PC-3 (cell line): ENCODE results near the gene TRIM16. TPM values are rescaled to one million over a fixed set of nuclear protein-coding genes. Genes with fewer than 3 reads are reported as not detected.
A peak's percentile ranks its signal among the peaks of the same experiment; 100 is the strongest.
"Not testable (repeated sequence)": the region's sequence is repeated elsewhere in the genome, so short reads cannot be mapped to it uniquely, and the experiment has no call there.

Experiments used
- ATAC-seq: fragments of 200-7000 bp; cut with Tn5 transposase; 2 replicates; pipeline ENCODE4 v1.9.1; 2020; ENCODE audit warnings: mild to moderate bottlenecking, moderate library complexity
- Bru-seq: library from RNA; stranded (reverse); fragments of 400-500 nt; gene quantifications from one replicate; lab custom pipeline; 2021; lab: Mats Ljungman, UMichigan
- BruChase-seq, 2 experiments: library from RNA; stranded (reverse); fragments of 400-500 nt; gene quantifications; one replicate each; lab custom pipeline; 2021; lab: Mats Ljungman, UMichigan
- BruUV-seq: library from RNA; stranded (reverse); fragments of 400-500 nt; replicated peaks from 2 replicates; lab custom pipeline; 2021; lab: Mats Ljungman, UMichigan
- CTCF ChIA-PET: fragments of 300-600 bp; sonication (Branson Sonifier 250); formaldehyde crosslinking; loops from one replicate; lab custom pipeline; 2022; ENCODE audit warnings: antibody characterized with exemption; lab: Charles Lee
- POLR2A ChIA-PET: fragments of 300-600 bp; sonication (Branson Sonifier 250); formaldehyde crosslinking; loops from one replicate; lab custom pipeline; 2022; ENCODE audit warnings: antibody characterized with exemption; ENCODE audit not compliant: unreplicated experiment; lab: Charles Lee
- DNase-seq: peaks from one replicate; pipeline ENCODE4 v3.0.0-alpha.2; 2015
- H2AFZ ChIP-seq: fragments of 300-600 bp; sonication (generic); 2 replicates; pipeline ENCODE4 v1.6.0; 2016; ENCODE audit warnings: antibody characterized with exemption, low read length
- H3F3A ChIP-seq: fragments of 300-600 bp; sonication (generic); one replicate; pipeline ENCODE4 v1.6.0; 2017; ENCODE audit warnings: antibody characterized with exemption, low read length, control low read depth, mild to moderate bottlenecking; ENCODE audit not compliant: unreplicated experiment
- H3K27ac ChIP-seq: fragments of 300-600 bp; sonication (generic); 2 replicates; pipeline ENCODE4 v1.5.1; 2016; ENCODE audit warnings: mild to moderate bottlenecking, low read length
- H3K27me3 ChIP-seq: fragments of 300-600 bp; sonication (generic); 2 replicates; pipeline ENCODE4 v1.6.1; 2016; ENCODE audit warnings: low read length, mixed read lengths
- H3K36me3 ChIP-seq: fragments of 300-600 bp; sonication (generic); 2 replicates; pipeline ENCODE4 v1.6.1; 2016; ENCODE audit warnings: low read depth, mixed run types, low read length, mixed read lengths
- H3K4me1 ChIP-seq: fragments of 300-600 bp; sonication (generic); 2 replicates; pipeline ENCODE4 v1.5.1; 2016; ENCODE audit warnings: low read length; ENCODE audit not compliant: insufficient read depth
- H3K4me2 ChIP-seq: fragments of 300-600 bp; sonication (generic); 2 replicates; pipeline ENCODE4 v1.6.0; 2016; ENCODE audit warnings: low read length
- H3K4me3 ChIP-seq: fragments of 300-600 bp; sonication (generic); 2 replicates; pipeline ENCODE4 v1.5.1; 2016; ENCODE audit warnings: mild to moderate bottlenecking, low read length, mixed read lengths
- H3K79me2 ChIP-seq: fragments of 300-600 bp; sonication (generic); 2 replicates; pipeline ENCODE4 v1.6.1; 2017; ENCODE audit warnings: low read length, mixed read lengths
- H3K9ac ChIP-seq: fragments of 300-600 bp; sonication (generic); 2 replicates; pipeline ENCODE4 v1.6.0; 2016; ENCODE audit warnings: mild to moderate bottlenecking, low read length
- H3K9me2 ChIP-seq: fragments of 300-600 bp; sonication (generic); replicated peaks from 2 replicates; pipeline ENCODE4 v1.6.1; 2016; ENCODE audit warnings: mixed run types, low read length, mixed read lengths
- H3K9me3 ChIP-seq: fragments of 300-600 bp; sonication (generic); 2 replicates; pipeline ENCODE4 v1.6.1; 2016; ENCODE audit warnings: low read length, mixed read lengths
- H4K20me1 ChIP-seq: fragments of 300-600 bp; sonication (generic); 2 replicates; pipeline ENCODE4 v1.6.1; 2016; ENCODE audit warnings: low read length, mixed read lengths
- CTCF ChIP-seq: fragments of 300-600 bp; sonication (generic); conservative IDR thresholded peaks from 2 replicates; pipeline ENCODE4 v1.5.1; 2017; ENCODE audit warnings: antibody characterized with exemption, low read depth, mild to moderate bottlenecking, low read length
- intact Hi-C: fragments of 100-400 bp; cut with micrococcal nuclease; formaldehyde crosslinking; loops from 2 replicates; pipeline ENCODE4 v1.9.0; 2023
- long read RNA-seq: library from polyadenylated mRNA; unstranded; transcript quantifications from one replicate; pipeline ENCODE4 v2.0.0, GENCODE V29; 2021; ENCODE audit not compliant: unreplicated experiment
- total RNA-seq: library from RNA; depleted of rRNA; stranded (reverse); fragments of >200 nt; gene quantifications from 2 replicates; pipeline ENCODE4 v1.2.3, GENCODE V29; 2014; rRNA removed

The TRIM16 gene
- total RNA-seq (76.2 and 76.6 TPM in 2 replicates), Bru-seq, nascent RNA (percentile 75 among the genes with signal in this experiment), BruChase-seq, experiment 1, labeled RNA remaining after a 6-hour chase (percentile 88 among the genes with signal in this experiment), BruChase-seq, experiment 2, labeled RNA remaining after a 2-hour chase (percentile 83 among the genes with signal in this experiment)
- long read RNA-seq, partial matches to known transcripts: 17 of 33 reads
- long read RNA-seq, other reads (novel, unspliced or antisense): 14 of 33 reads

GRCh38 chr17:15683824-15684478 lies at the start of gene TRIM16:
Gene TRIM16 (minus strand): TSS chr17:15684311. CDS start chr17:15651609, 32,702 bp downstream.
- peaks cover 16% of the 10 kb centered on the region for H3K4me1 ChIP-seq
- DNase-seq: peak; percentile 70

GRCh38 chr17:15733174-15733789 lies 49.2 kb upstream of the TRIM16 start:
- CTCF ChIA-PET, H3K4me3 ChIP-seq, H3K9me2 ChIP-seq, H3K9ac ChIP-seq, H3K4me2 ChIP-seq, H3F3A ChIP-seq, H4K20me1 ChIP-seq, intact Hi-C loops, BruUV-seq, H3K27ac ChIP-seq, H3K79me2 ChIP-seq, H3K36me3 ChIP-seq, ATAC-seq, H2AFZ ChIP-seq, POLR2A ChIA-PET, H3K4me1 ChIP-seq, H3K9me3 ChIP-seq, H3K27me3 ChIP-seq, DNase-seq: not testable (repeated sequence)

More at GRCh38 chr17:15683824-15684478, at the start of gene TRIM16:
- Histone ChIP-seq H2AFZ (peak within 1 kb of the TSS; percentile 97), H3K4me3 (peak within 1 kb of the TSS; percentile 81), H3K9ac (peak within 1 kb of the TSS; percentile 87), H3K79me2 (peaks cover 18% of the 10 kb centered on the region; the same call in 1 of the 2 replicates), H3K4me2 (peak within 1 kb of the TSS; percentile 91), H3K27ac (peak within 1 kb of the TSS; percentile 19; the same call in 1 of the 2 replicates)
- H3F3A ChIP-seq, H3K36me3 ChIP-seq, H3K9me3 ChIP-seq, CTCF ChIA-PET, POLR2A ChIA-PET, H3K27me3 ChIP-seq, H4K20me1 ChIP-seq, H3K9me2 ChIP-seq: not testable (repeated sequence)
- TSS peak; percentile 80 for BruUV-seq
- peak; percentile 42; the same call in 1 of the 2 replicates for TF ChIP-seq CTCF
- ATAC-seq: peak; percentile 97
- intact Hi-C loops: loop anchor here (2.0 kb wide), 1 partner anchor 33 kb away; no protein-coding TSS in a partner anchor

GRCh38 chr17:15731900-15732299 lies 47.8 kb upstream of the TRIM16 start, which contains the start of gene TBC1D26:
Gene TBC1D26 (plus strand): TSS chr17:15732283. CDS start chr17:15735349, 3,066 bp downstream.
- H3K79me2 ChIP-seq, H3K9ac ChIP-seq, CTCF ChIA-PET, H3K9me3 ChIP-seq, H3K27me3 ChIP-seq, H3K9me2 ChIP-seq, H3K4me2 ChIP-seq, H3K4me1 ChIP-seq, intact Hi-C loops, H3F3A ChIP-seq, BruUV-seq, H3K36me3 ChIP-seq, POLR2A ChIA-PET, H4K20me1 ChIP-seq, H3K4me3 ChIP-seq, H3K27ac ChIP-seq, H2AFZ ChIP-seq, DNase-seq, ATAC-seq: not testable (repeated sequence)

- H3K79me2 ChIP-seq, H3K9me2 ChIP-seq, H4K20me1 ChIP-seq, H3K27ac ChIP-seq, intact Hi-C loops, DNase-seq, H3K4me2 ChIP-seq, H3K27me3 ChIP-seq, BruUV-seq, H2AFZ ChIP-seq, H3K9me3 ChIP-seq, H3K4me1 ChIP-seq, H3F3A ChIP-seq, H3K36me3 ChIP-seq, H3K4me3 ChIP-seq, POLR2A ChIA-PET, ATAC-seq, H3K9ac ChIP-seq, CTCF ChIA-PET: not testable (repeated sequence)
These were observed 46.4 kb upstream of the TRIM16 start for GRCh38 chr17:15730535-15730934.

GRCh38 chr17:15716601-15717563 lies 32.8 kb upstream of the TRIM16 start:
- CTCF ChIA-PET, intact Hi-C loops: not testable (repeated sequence)

More at GRCh38 chr17:15716601-15717563, 32.8 kb upstream of the TRIM16 start:
- H2AFZ ChIP-seq, H3K27ac ChIP-seq, ATAC-seq, POLR2A ChIA-PET, H3K4me1 ChIP-seq, DNase-seq, H3K9ac ChIP-seq, H3K4me2 ChIP-seq, H4K20me1 ChIP-seq, H3K27me3 ChIP-seq, H3K79me2 ChIP-seq, H3K9me2 ChIP-seq, H3F3A ChIP-seq: not testable (repeated sequence)
- TSS peak; percentile 6 for BruUV-seq
- Histone ChIP-seq H3K36me3 (peaks cover 52% of the 10 kb centered on the region), H3K9me3 (peaks cover 21% of the 10 kb centered on the region), H3K4me3 (peak overlapping the region; percentile 22; the same call in 1 of the 2 replicates)
